ENCODE results near the gene DDIT4. TPM values are rescaled to one million over a fixed set of nuclear protein-coding genes. Genes with fewer than 3 reads are reported as not detected.
A peak's percentile ranks its signal among the peaks of the same experiment; 100 is the strongest.

Gene DDIT4
- total RNA-seq, 1 experiment from 2014 or later: 462 TPM

DNA sequence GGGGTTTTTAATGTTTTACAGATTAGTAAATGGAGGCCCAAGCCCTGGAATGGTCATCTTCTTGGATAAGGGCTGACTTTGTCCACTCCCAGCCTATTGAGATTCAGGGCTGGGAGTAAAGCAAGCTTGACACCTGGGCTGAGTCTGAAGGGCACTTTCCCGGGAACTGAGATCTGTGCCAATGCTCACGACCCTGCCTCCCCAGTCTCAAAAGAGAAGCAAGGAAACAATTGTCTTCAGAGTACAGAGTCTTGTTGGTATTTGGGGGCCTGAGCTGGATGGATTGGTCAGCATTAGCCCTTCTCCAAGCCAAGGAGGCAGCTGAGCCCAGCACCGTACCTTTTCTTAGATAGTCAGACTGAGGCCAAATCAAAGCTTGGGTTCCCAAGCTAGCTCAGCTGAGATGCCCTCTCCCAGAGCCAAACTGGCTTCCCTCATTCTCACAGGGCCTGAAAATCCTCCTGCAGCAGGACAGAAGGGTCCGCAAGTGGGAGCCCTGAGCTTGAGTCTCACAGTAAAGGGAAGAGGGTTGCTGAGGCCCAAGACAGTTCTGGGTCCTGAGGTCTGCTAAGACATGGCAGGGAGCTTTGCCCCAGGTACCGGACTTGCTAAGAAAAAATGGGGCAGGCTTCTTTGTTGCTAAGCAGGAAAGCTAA, 3.7 kb downstream of the DDIT4 start:
- Histone ChIP-seq H3K9me3 (ENCODE audit: control insufficient read depth in 1 of 2, insufficient read depth in 1 of 2, low read depth in 1 of 2, low read length in 2 of 2) (no peaks in the 10 kb centered on the region), H3K27ac (ENCODE audit: low read depth, low read length) (peak overlapping the region; percentile 90; the same call in 1 of the 2 replicates), H3K4me2 (ENCODE audit: low read length) (no peak overlapping the region), H2AFZ (ENCODE audit: low read depth, low read length, poor library complexity, severe bottlenecking) (no peak overlapping the region), H3K9ac (ENCODE audit: low read length) (no peak overlapping the region), H4K20me1 (ENCODE audit: insufficient read depth) (no peaks in the 10 kb centered on the region), H3K4me3 (replicated peaks in 1 of 2; ENCODE audit: low read depth in 1 of 2, low read length in 2 of 2) (no peak overlapping the region), H3K9me2 (ENCODE audit: insufficient read depth) (no peaks in the 10 kb centered on the region), H3K79me2 (ENCODE audit: insufficient read depth, low read length) (peaks cover 19% of the 10 kb centered on the region), H3K27me3 (ENCODE audit: insufficient read depth, low read length) (no peaks in the 10 kb centered on the region), H3K4me1 (ENCODE audit: control insufficient read depth in 1 of 2, insufficient read depth in 2 of 2, low read length in 2 of 2) (peaks cover 33 to 61% of the 10 kb centered on the region in 2 experiments), H3K36me3 (ENCODE audit: control insufficient read depth in 1 of 2, insufficient read depth in 2 of 2, low read length in 2 of 2) (peaks cover 8 to 13% of the 10 kb centered on the region in 2 experiments; a peak in 2 of 4 replicates)
- CTCF ChIA-PET: interaction anchor here (0.6 to 3.6 kb wide), 8 partner anchors 12 to 1890 kb away, joined by 3 to 17 read pairs (median 4); no protein-coding TSS in a partner anchor
- RAD21 ChIA-PET (ENCODE audit: low non-redundant PET in 1 of 2, low total read pairs in 2 of 2, uncharacterized antibody in 2 of 2, unreplicated experiment in 2 of 2): interaction anchor here (0.5 to 1.2 kb wide), 3 partner anchors 43 to 54 kb away, joined by 3 to 4 read pairs (median 3); no protein-coding TSS in a partner anchor
- DNase-seq (ENCODE audit: low read depth, low spot score): no peak
- no peak for TF ChIP-seq ZNF274 (IDR thresholded peaks at IDR 0.05; ENCODE audit: low read depth, low read length)
- intact Hi-C loops (cut with micrococcal nuclease): loop anchor here (2.0 kb wide), 3 partner anchors 43 to 59 kb away; no protein-coding TSS in a partner anchor
- no TSS peak for BruUV-seq (replicated peaks)
- POLR2A ChIA-PET: interaction anchor here (0.6 to 13.5 kb wide), 8 partner anchors 14 to 426 kb away, joined by 3 to 371 read pairs (median 6); partner anchors contain the start of gene PSAP
- ATAC-seq: no peak

DNA sequence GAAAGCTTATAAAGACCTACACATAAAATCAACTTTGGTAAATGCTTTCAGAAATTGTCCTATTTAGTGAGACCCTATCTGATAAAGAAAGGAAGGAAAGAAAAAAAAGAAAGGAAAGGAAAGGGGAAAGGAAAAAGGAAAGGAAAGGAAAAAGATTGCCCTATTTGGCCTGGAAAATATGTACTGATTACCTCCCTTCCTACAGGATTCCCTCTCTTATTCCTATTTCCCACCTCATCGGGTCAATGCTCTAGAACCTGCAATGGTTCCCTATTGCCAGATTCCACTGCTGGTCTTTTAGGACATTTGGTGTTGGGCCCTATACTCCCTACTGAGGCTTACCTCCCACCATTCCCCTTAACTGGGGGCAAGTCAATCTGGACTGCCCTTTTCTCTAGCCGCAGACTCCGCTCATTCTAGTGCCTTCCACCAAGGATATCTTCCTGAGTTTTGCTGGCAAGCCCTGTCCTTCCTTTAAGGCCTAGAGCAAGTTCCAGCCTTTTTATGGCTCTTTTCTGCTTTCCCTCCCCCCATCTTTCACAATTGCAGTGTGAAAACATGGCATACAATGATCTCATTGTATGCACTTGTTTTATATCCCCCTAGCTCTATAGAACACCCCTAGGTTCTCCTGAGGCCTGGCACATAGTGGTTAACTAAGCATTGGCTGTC, 4.4 kb downstream of the DDIT4 start:
- Histone ChIP-seq H3K9ac (ENCODE audit: low read length) (no peak overlapping the region), H3K9me2 (ENCODE audit: insufficient read depth) (no peaks in the 10 kb centered on the region), H3K4me2 (ENCODE audit: low read length) (no peak overlapping the region; the same call in 1 of the 2 replicates), H4K20me1 (ENCODE audit: insufficient read depth) (no peaks in the 10 kb centered on the region), H3K79me2 (ENCODE audit: insufficient read depth, low read length) (peaks cover 19% of the 10 kb centered on the region), H3K36me3 (ENCODE audit: control insufficient read depth in 1 of 2, insufficient read depth in 2 of 2, low read length in 2 of 2) (peaks cover 8 to 13% of the 10 kb centered on the region in 2 experiments; a peak in 2 of 4 replicates), H3K27ac (ENCODE audit: low read depth, low read length) (peak overlapping the region; percentile 90; the same call in 1 of the 2 replicates), H3K9me3 (ENCODE audit: control insufficient read depth in 1 of 2, insufficient read depth in 1 of 2, low read depth in 1 of 2, low read length in 2 of 2) (no peaks in the 10 kb centered on the region), H3K27me3 (ENCODE audit: insufficient read depth, low read length) (no peaks in the 10 kb centered on the region), H2AFZ (ENCODE audit: low read depth, low read length, poor library complexity, severe bottlenecking) (no peak overlapping the region), H3K4me1 (ENCODE audit: control insufficient read depth in 1 of 2, insufficient read depth in 2 of 2, low read length in 2 of 2) (peaks cover 31 to 54% of the 10 kb centered on the region in 2 experiments), H3K4me3 (replicated peaks in 1 of 2; ENCODE audit: low read depth in 1 of 2, low read length in 2 of 2) (no peak overlapping the region)
- BruUV-seq (replicated peaks): no TSS peak
- no peak for DNase-seq (ENCODE audit: low read depth, low spot score)
- ATAC-seq: no peak
- TF ChIP-seq ZFX (IDR thresholded peaks at IDR 0.05) (0 out of 2 replicates have a peak, but pooled peaks have one; percentile 17), JUND (IDR thresholded peaks at IDR 0.05) (no peak), EZH2 (IDR thresholded peaks at IDR 0.05) (no peak)
- intact Hi-C loops (cut with micrococcal nuclease): loop anchor here (2.0 kb wide), 3 partner anchors 43 to 59 kb away; no protein-coding TSS in a partner anchor
- POLR2A ChIA-PET: interaction anchor here (0.6 to 13.5 kb wide), 9 partner anchors 14 to 427 kb away, joined by 3 to 371 read pairs (median 3); partner anchors contain the start of gene PSAP
- RAD21 ChIA-PET (ENCODE audit: low non-redundant PET in 1 of 2, low total read pairs in 2 of 2, uncharacterized antibody in 2 of 2, unreplicated experiment in 2 of 2): interaction anchor here (0.5 to 1.2 kb wide), 3 partner anchors 42 to 54 kb away, joined by 3 to 4 read pairs (median 3); no protein-coding TSS in a partner anchor
- CTCF ChIA-PET: interaction anchor here (0.6 to 3.6 kb wide), 10 partner anchors 9 to 1891 kb away, joined by 3 to 17 read pairs (median 3); no protein-coding TSS in a partner anchor

Data from HCT116 (cell line).